Tibial artery (tissue), 4 donors: ENCODE data around the gene THPO.

Experiments used
- DNase-seq, 2 donors: peaks; one replicate each; pipeline ENCODE4 v3.0.0-alpha.2; 2019
- H3K27ac ChIP-seq, 2 donors: fragments of 200-600 bp; sonication (generic) in 1 of 2; 1 replicate in 1 of 2; 2 replicates in 1 of 2; pipeline ENCODE4 v1.5.1; 2018 to 2019; ENCODE audit warnings: mild to moderate bottlenecking in 1 of 2
- H3K27me3 ChIP-seq, 2 donors: fragments of 200-600 bp; sonication (generic) in 1 of 2; one replicate each; pipeline versions ENCODE4 v1.5.1 to v1.6.0; 2016 to 2019
- H3K36me3 ChIP-seq, 3 donors: fragments of 200-600 bp; sonication (generic) in 2 of 3; one replicate each; pipeline ENCODE4 v1.5.1; 2016 to 2019; ENCODE audit warnings: mild to moderate bottlenecking in 2 of 3
- H3K4me1 ChIP-seq, 4 donors: fragments of 200-600 bp; sonication (generic) in 2 of 4; 1 replicate in 3 of 4; 2 replicates in 1 of 4; pipeline ENCODE4 v1.5.1; 2016 to 2019
- H3K4me3 ChIP-seq, 2 donors: fragments of 200-600 bp; sonication (generic) in 1 of 2; 1 replicate in 1 of 2; 2 replicates in 1 of 2; pipeline ENCODE4 v1.5.1; 2018 to 2019; ENCODE audit warnings: mild to moderate bottlenecking in 2 of 2
- H3K9me3 ChIP-seq, 3 donors: fragments of 200-600 bp; sonication (generic) in 1 of 3; one replicate each; pipeline ENCODE4 v1.5.1; 2016 to 2019
- CTCF ChIP-seq, 2 experiments: fragments of 200-600 bp in 1 of 2; fragments of 450-650 bp in 1 of 2; IDR thresholded peaks; one replicate each; pipeline ENCODE4 v1.5.1; 2017 to 2019; ENCODE audit warnings: antibody characterized with exemption in 2 of 2, mild to moderate bottlenecking in 1 of 2, moderate library complexity in 1 of 2
- intact Hi-C: fragments of 100-400 bp; cut with DNase I; formaldehyde crosslinking; loops from one replicate; pipeline ENCODE4 v1.15.0; 2023; ENCODE audit warnings: low total_unique reads

THPO gene

GRCh38 chr3:184377882-184378445 is at the start of gene THPO:
THPO (minus strand) TSS chr3:184378207; CDS start chr3:184376259, 1,948 bp downstream.
- H3K36me3 ChIP-seq = no peaks in the 10 kb centered on the region
- no peaks in the 10 kb centered on the region for H3K9me3 ChIP-seq
- no peak for TF ChIP-seq CTCF (IDR thresholded peaks at IDR 0.05)
- DNase-seq = no peak
- intact Hi-C loops = loop anchor here (10.0 kb wide), 1 partner anchor 167 kb away; no protein-coding TSS in a partner anchor
- no peak within 1 kb of the TSS for H3K4me3 ChIP-seq
- peaks cover 0 to 24% (median 16%) of the 10 kb centered on the region in 4 donors for H3K4me1 ChIP-seq
- peaks cover 0 to 3% of the 10 kb centered on the region in 2 donors for H3K27me3 ChIP-seq
- H3K27ac ChIP-seq = peak within 1 kb of the TSS; percentile 67 to 72

GRCh38 chr3:184426691-184427141 is 48.7 kb upstream of the THPO start:
- Histone ChIP-seq H3K4me3 (no peak overlapping the region), H3K9me3 (no peaks in the 10 kb centered on the region), H3K4me1 (peaks cover 0 to 10% (median 4%) of the 10 kb centered on the region in 4 donors), H3K27me3 (no peaks in the 10 kb centered on the region), H3K36me3 (no peaks in the 10 kb centered on the region), H3K27ac (no peak overlapping the region)
- TF ChIP-seq CTCF (IDR thresholded peaks at IDR 0.05) = no peak
- peak in 1 of 2 donors; percentile 57 for DNase-seq
- intact Hi-C loops = loop anchor here (5.0 kb wide), 1 partner anchor 784 kb away; no protein-coding TSS in a partner anchor

- Histone ChIP-seq H3K27ac (no peak overlapping the region), H3K4me3 (no peak overlapping the region), H3K9me3 (no peaks in the 10 kb centered on the region), H3K4me1 (peaks cover 0 to 10% (median 4%) of the 10 kb centered on the region in 4 donors), H3K27me3 (no peaks in the 10 kb centered on the region), H3K36me3 (no peaks in the 10 kb centered on the region)
- intact Hi-C loops = no loop called here
- DNase-seq = peak in 1 of 2 donors; percentile 10
- no peak for TF ChIP-seq CTCF (IDR thresholded peaks at IDR 0.05)
Observed at GRCh38 chr3:184423561-184423960, 45.6 kb upstream of the THPO start.

- no peak for TF ChIP-seq CTCF (IDR thresholded peaks at IDR 0.05)
- no peak overlapping the region for H3K27ac ChIP-seq
- H3K36me3 ChIP-seq = no peaks in the 10 kb centered on the region
- H3K27me3 ChIP-seq = no peaks in the 10 kb centered on the region
- no peaks in the 10 kb centered on the region for H3K9me3 ChIP-seq
- peak in 1 of 2 donors; percentile 7 for DNase-seq
- H3K4me3 ChIP-seq = no peak overlapping the region
- H3K4me1 ChIP-seq = no peaks in the 10 kb centered on the region
- intact Hi-C loops = no loop called here
Observed at GRCh38 chr3:184419171-184419570, 41.2 kb upstream of the THPO start.

GRCh38 chr3:184417619-184418327 is 39.8 kb upstream of the THPO start:
- H3K9me3 ChIP-seq = no peaks in the 10 kb centered on the region
- peak; percentile 68 to 71 for TF ChIP-seq CTCF (IDR thresholded peaks at IDR 0.05)
- DNase-seq = peak; percentile 60 to 74
- no peaks in the 10 kb centered on the region for H3K4me1 ChIP-seq
- H3K4me3 ChIP-seq = no peak overlapping the region
- H3K36me3 ChIP-seq = no peaks in the 10 kb centered on the region
- H3K27me3 ChIP-seq = no peaks in the 10 kb centered on the region
- intact Hi-C loops = no loop called here
- no peak overlapping the region for H3K27ac ChIP-seq
